Tibial nerve (tissue), 4 donors: Measurements from ENCODE around the gene CGB7.

ENCODE experiments used
- CTCF ChIP-seq, 5 experiments: fragments of 200-600 bp in 3 of 5; fragments of 450-650 bp in 2 of 5; sonication (generic) in 3 of 5; IDR thresholded peaks; one replicate each; pipeline ENCODE4 v1.5.1; 2016 to 2019; ENCODE audit warnings: antibody characterized with exemption in 5 of 5, mild to moderate bottlenecking in 3 of 5, moderate library complexity in 2 of 5
- EP300 ChIP-seq, 2 donors: sonication (generic); formaldehyde crosslinking; IDR thresholded peaks; one replicate each; pipeline ENCODE4 v1.6.1; 2017; ENCODE audit warnings: antibody characterized with exemption in 2 of 2, mild to moderate bottlenecking in 1 of 2
- POLR2A ChIP-seq, 2 donors: fragments of 450-650 bp; IDR thresholded peaks; one replicate each; pipeline ENCODE4 v1.6.1; 2017; ENCODE audit warnings: antibody characterized with exemption in 2 of 2, mild to moderate bottlenecking in 2 of 2, moderate library complexity in 2 of 2

GRCh38 chr19:49102303-49102702 lies 44.8 kb upstream of the CGB7 start:
- TF ChIP-seq CTCF (IDR thresholded peaks at IDR 0.05) (no peak), EP300 (IDR thresholded peaks at IDR 0.05) (no peak), POLR2A (IDR thresholded peaks at IDR 0.05) (no peak)
